Smooth muscle cell of the brain vasculature (primary cell): ENCODE data around the gene MAD1L1.

ENCODE experiments used
- DNase-seq: peaks from one replicate; pipeline ENCODE4 v3.0.0-alpha.2; 2012; ENCODE audit warnings: low read depth, low spot score

The MAD1L1 gene

DNA sequence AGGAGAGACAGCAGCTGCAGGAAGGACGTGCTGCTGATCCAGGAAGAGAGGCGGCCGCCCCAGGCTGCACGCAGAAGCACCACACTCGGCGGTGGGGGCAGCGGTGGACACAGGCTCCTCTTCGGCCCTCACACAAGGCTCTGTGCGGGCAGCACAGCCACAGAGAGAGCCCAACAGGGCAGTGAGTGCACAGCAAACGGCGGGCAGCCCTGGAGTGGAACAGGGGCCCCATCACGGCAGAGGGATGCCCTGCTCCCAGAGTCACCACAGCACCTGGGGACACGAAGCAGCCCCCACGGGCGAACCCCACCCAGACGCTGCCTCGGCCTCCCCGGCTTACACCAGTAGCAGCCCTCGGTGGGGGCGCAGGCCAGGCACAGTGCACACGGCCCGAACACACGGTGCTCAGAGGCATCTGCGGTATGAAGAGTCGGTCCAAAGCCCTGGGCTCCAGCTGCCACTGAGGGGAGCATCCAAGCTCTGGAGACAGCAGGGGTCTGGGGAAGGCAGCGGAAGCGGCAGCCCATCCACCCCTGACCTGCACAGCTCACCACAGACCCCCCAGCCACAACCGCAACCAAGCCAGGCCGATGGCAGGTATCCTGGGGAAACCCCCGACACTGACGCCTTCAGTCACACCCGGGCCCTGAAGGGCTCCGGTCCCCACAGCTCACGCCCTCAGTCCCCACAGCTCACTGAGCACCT is 26.1 kb upstream of the MAD1L1 start:
- no peak for DNase-seq

DNA sequence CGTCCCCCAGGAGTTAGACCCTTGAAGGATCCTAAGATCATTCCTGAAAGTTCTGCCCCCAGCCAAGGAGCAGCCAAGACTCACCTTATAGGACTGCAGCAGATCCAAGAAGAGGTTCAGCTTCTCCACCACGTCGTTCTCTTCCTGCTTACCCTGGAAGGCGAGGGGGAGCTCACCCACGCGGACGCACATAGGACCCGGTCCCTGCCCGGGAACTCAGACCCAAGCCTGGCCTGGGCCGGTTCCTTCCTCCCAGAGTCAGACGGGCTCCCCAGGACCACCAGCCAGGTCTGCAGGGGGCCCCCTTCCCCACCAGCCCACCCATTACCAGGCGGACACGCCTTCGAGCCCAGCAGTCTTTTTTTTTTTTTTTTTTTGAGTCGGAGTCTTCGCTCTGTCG is 24.9 kb upstream of the MAD1L1 start:
- no peak for DNase-seq

DNA sequence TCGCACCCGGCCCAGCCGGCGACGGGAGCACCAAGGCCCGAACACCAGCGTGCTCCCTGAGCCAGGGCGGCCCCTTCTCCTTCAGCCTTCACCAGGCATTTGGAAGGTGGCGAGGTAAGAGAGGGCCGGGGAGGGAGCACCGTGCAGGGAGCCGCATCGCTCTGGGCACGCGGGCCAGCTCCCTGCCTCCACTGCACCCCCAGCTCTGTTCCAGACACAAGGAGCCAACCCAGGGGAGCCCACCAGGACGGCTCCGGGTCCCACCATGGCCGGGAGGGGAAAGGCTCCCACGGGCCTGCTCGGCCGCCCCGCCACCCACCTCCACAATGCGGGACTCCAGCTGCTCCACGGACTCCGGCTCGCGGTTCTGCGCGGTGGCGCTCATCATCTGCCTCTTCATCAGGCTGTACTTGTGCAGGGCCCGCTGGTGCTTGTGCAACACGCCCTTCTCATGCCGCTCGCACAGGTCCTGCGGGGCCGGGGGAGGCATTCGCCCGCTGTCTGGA is 24.4 kb upstream of the MAD1L1 start:
- DNase-seq = no peak

- no peak for DNase-seq
Observed at GRCh38 chr7:2256306-2257045, 23.7 kb upstream of the MAD1L1 start.

GRCh38 chr7:2255145-2256139 is 22.7 kb upstream of the MAD1L1 start:
- no peak for DNase-seq

GRCh38 chr7:2254429-2255144 is 21.8 kb upstream of the MAD1L1 start:
- DNase-seq = no peak

DNA sequence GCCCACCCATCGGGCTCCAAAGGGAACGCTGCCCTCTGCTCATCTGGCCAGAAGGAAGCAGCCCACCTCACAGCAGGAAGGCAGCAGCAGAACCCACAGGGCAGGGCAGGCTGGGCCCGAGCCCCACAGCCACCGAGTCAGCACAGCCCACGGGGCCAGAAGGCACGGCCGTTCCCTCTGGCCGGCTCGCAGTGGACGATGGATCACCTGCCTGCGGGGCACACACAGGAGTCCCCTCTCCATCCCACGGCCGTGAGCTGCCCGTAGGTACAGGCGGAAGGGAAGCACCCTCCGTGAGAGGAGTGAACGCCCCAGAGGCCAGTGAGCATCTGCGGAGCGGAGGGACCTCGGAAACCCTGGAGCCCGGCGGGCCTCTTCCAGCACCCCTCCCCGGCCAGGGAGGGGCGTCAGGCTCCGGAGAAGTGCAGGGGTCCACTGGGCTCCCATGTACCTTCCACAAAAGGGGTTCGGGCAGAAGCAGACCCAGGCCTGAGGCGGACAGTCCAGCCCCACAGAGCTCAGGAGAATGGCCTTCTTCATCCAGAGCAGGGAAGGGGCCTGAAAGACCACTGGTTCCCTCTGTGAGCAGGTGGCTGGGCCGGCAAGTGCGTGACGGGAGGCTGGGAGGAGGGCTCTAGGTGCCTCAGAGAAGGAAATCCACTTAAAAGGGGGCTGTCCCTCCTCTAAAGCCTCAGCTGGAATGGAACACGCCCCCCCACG is 20.9 kb upstream of the MAD1L1 start:
- DNase-seq = no peak

DNA sequence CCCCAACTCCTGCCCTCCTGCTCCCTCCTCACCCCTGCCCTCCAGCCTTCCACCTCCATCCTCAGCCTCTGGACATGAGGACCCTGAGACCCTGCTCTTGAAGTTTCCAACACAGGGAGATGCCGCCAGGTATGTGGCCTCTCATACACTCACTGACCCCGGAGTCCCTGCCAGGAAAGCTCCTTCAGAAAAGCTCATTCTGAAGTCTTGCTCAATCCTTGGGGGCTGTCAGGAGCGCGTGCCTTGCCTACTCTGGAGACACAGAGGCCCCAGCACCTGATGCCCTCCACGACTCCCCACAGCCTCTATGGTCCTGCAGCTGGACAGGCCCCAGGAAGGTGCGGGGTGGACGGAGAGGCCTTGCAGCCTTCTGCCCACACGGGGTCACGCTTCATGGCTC is 20.3 kb upstream of the MAD1L1 start:
- no peak for DNase-seq

GRCh38 chr7:2251841-2252771 is 19.4 kb upstream of the MAD1L1 start:
- no peak for DNase-seq

DNA sequence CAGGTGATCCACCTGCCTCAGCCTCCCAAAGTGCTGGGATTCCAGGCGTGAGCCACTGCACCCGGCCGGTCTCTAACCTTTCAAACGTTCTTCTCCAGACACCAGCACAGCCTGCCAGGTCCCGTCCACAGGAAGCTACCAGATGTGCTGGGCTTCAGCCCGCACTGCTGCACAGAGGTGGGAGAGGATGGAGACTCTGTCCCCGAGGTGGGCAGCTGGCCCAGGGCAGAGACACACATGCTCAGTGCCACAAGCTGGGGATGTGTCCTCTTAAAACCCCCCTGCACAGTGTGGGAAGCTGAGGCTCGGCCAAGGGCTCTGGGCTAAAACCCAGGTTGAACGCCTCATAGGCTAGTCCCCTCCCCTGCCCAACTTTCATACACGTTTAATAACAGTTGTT is 18.6 kb upstream of the MAD1L1 start:
- no peak for DNase-seq

DNA sequence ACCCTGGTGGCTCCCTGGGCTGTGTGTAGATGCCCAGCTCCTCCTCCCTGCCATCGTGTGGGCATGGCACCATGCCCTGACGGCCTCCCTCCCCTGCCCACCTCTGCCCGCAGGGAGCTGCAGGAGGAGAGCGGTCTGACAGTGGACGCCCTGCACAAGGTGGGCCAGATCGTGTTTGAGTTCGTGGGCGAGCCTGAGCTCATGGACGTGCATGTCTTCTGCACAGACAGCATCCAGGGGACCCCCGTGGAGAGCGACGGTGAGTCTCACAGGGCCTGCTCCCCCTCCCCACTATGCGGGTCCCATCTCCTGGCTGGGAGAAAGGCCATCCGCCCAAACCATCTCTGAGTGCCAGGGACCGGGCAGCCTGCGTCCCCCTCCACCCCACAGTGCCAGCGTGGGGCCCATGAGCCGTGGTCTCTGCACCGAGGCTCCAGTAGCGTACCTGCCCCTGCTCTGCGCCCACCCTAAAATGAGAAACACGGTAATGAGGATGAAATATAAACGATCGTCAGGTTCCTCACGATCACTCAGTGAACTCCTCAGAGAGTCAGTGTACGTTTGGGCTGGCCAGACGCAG is 17.1 kb upstream of the MAD1L1 start:
- DNase-seq = no peak

DNA sequence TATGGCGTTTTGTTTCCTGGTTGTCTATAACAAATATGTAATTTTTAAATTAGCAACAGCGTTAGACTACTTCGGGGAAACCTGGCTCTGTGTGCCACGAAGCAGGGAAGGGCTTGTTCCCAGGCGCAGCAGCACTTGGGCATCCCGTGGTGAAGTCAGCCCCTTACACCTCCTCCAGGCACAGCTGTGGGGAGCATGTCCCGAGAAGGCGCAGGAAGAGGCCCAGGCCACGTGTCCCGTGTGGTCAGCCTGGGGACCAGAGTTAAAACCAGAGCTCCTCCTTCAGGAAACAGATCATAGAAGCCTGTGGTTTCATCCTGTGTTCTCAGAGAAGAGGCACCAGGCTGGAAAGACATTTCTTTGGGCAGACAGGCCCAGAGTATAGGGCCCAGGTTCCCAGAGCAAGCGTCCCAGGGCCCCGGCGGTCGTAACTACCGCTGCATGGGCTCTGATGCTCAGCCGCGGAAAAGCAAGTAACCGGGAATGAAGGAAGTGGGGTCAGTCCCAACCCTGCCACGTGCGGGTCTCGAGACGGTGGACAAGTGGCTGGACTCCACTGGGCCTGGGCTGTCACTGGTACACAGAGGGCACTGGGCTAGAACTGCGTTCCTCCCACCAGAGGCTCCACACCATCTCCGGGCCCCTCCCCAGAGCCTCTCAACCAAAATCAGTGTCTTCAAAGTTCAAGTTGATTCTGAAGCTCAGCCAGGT is 16.4 kb upstream of the MAD1L1 start:
- peak; percentile 97 for DNase-seq

- no peak for DNase-seq
Observed at GRCh38 chr7:2247141-2247995, 14.6 kb upstream of the MAD1L1 start.

GRCh38 chr7:2245883-2246675 is 13.3 kb upstream of the MAD1L1 start:
- DNase-seq = no peak

GRCh38 chr7:2244404-2244995 is 11.8 kb upstream of the MAD1L1 start:
- DNase-seq = no peak

DNA sequence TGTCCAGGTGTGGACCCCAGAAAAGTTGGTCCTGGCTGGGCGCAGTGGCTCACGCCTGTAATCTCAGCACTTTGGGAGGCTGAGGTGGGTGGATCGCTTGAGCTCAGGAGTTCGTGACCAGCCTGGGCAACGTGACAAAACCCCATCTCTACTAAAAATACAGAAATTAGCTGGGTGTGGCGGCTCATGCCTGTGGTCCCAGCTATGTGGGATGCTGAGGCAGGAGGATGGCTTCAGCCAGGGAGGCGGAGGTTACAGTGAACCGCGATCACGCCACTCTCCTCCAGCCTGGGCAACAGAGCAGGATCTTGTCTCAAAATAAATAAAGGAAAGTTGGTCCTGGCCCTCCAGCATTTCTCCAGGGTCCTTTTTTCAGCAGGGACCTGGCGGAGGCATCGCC is 10.7 kb upstream of the MAD1L1 start:
- no peak for DNase-seq
